NCI-H2029 treated with DMSO at 0.1 percent for 48 hours (cell line): ENCODE measurements around the gene PRAC2.
"Not testable (repeated sequence)": the region's sequence is repeated elsewhere in the genome, so short reads cannot be mapped to it uniquely, and the experiment has no call there.

Experiments
- DNase-seq: peaks from one replicate; lab custom pipeline; 2025; lab: John Stamatoyannopoulos, UW

The PRAC2 gene

DNA sequence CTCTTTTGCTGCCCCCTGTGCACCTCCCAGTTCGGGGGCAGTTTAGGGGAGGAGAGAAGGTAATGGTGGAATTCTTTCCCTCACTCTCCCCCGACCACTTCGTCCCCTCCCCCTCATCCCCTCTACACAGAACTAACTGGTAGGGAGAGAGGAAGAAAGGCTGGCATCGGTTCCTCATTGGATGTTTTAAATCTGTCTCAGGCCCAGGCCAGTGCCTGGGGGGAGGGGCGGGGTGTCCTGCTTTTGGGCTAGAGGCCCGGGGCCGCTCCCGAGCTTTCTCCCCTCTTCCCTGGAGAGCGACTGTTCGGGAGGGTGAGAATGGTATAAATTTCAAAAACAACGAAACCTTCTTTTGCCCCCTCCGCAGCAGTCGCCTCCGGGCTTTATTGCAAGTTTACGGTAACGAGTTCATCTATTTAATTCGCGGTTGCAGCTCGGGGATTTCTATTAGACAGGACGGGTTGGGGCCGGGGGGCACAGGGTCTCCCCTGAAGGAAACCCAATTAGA, at the start of gene PRAC2:
PRAC2 (plus strand) TSS at position 271 of the 508 bp plus-strand sequence. CDS start 1,226 bp downstream, outside the sequence.
- DNase-seq: no peak

DNA sequence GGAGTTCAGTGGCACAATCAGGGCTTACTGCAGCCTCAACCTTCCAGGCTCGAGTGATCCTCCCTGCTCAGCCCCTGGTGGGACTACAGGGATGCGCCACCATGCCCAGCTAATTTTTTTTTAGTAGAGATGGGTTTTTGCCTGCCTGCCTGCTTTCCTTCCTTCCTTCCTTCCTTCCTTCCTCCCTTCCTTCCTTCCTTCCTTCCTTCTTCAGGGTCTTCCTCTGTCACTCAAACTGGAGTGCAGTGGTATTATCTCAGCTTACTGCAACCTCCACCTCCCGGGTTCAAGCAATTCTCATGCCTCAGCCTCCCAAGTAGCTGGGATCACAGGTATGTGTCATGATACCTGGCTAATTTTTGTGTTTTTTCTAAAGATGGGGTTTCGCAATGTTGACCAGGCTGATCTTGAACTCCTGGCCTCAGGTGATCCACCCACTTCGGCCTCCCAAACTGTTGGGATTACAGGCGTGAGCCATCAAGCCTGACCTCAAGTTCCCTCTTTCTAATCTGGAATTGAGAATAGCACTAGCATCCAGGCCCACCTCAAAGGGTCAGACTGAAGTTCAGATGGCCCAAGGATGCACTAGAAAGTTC, 45.9 kb upstream of the PRAC2 start:
- no peak for DNase-seq

DNA sequence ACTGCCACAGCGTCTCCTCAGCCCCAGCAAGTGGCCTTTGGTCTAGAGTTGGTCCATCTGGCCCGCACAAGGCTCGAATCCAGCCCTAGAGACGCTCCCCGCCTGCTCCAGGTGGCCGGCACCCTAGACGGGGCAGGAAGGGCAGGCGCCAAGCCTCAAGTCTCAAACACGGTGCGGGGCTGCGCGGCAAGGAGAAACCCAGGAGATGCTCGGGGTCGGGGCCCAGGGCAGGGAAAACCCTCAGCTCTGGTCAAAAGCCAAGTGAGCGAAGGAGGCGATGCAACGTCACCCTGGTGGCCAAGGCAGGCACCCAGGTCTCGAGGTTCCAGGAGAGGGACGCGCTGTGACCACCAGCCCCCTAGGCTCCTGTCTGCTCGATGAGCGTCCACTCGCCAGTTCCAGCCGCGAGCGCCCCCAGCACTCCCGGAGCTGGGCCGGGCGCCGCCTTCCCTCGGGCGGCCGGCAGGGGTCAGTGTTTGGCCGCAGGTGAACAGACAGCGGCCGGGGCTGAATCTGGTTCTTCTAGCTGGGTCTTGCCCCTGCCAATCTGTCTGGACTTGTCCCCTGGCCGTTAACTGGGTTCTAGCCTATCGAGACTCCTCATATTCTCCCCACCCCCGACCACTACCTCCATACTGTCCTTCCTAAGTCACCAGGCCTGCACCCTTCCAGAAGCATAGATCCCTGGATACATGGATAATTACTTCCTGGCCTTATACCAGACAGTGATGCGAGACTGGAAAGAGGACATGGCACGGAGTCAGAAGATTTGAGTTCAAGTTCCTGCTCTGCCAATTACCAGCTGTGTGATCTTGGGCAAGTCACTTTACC, 44.6 kb upstream of the PRAC2 start:
- DNase-seq: peak; percentile 5

DNA sequence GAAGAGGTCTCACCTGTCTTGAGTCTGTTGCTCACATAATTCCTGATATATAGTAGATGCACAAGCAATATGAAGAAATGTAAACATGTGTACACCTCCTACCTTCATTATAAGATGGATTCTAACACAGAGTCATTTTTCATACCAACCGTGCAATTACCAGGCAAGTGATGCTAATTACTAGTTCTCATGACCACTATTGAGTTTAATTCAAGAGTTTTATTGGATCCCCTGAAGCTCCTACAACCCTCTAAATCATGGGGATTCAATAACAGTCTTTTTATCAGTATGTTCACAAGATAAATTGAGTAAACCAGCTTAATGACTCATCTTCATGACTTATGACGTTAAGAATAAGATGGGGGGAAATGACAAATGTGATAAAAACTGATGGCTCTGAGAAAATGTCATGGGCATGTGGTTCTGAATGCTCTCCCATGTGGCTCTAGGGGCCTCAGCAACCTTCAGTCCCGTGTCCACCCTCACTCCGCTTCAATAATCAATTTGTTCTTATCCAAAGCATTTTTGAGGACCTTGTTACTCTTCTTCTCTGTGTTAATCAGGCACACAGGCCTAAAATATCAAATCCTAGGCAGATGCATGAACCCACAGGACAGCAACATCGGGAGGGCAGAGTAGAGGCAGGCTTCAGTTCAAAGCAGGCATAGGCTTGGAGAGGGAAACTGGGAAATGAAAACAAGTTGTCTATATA, 43.4 kb upstream of the PRAC2 start:
- DNase-seq: no peak

DNA sequence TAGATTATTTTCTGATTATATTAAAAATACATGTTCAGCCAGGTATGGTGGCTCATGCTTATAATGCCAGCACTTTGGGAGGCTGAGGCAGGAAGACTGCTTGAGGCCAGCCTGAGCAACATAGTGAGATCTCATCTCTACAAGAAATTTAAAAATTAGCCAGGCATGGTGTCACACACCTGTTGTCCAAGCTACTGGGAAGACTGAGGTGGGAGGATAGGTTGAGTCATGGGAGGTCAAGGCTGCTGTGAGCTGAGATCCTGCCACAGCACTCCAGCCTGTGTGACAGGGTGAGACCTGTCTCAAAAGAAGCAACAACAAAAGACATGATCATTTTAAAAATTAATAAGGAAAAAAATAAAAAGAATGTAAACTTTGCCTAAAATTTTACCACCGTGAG, 41.4 kb upstream of the PRAC2 start:
- DNase-seq: no peak

DNA sequence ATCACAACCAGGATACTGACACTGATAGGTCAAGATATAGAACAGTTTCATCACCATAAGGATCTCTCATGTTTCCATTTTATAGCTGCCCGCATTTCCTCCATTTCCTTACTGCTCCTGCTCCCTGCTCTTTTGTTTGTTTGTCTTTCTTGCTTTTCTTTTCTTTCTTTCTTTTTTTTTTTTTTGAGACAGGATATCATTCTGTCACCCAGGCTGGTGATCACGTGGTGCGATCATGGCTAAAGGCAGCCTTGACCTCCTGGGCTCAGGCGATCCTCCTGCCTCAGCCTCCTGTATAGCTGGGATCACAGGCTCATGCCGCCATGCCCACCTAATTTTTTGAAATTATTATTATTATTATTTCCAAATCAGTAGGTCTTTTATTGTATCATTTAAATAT, 32.3 kb upstream of the PRAC2 start:
- DNase-seq: no peak

DNA sequence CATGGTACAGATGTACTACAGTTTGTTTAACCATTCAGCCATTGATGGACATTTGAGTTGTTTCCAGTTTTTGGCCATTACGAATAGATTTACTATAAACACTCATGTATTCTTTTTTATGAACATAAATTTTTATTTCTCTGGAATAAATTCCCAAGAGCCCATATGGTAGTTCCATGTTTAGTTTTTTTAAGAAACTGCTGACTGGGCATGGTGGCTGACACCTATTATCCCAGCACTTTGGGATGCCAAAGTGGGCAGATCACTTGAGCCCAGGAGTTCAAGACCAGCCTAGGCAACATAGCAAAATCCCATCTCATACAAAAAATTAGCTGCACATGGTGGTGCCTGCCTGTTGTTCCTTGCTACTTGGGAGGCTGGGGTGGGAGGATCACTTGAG, 30.9 kb upstream of the PRAC2 start:
- DNase-seq: no peak

DNA sequence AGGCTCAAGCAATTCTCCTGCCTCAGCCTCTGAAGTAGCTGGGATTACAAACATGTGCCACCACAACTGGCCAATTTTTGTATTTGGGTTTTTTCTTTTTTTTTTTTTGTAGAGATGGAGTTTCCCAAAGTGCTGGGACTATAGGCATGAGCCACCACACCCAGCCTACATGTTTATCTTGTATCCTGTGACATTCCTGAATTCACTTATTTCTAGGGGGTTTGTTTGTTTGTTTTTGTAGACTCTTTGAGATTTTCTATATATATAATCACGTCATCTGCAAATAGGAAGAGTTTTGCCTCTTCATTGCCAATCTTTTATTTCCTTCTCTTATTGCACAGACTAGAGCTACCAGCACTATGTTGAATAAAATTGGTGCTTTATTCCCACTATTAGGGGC, 29.8 kb upstream of the PRAC2 start:
- DNase-seq: no peak

DNA sequence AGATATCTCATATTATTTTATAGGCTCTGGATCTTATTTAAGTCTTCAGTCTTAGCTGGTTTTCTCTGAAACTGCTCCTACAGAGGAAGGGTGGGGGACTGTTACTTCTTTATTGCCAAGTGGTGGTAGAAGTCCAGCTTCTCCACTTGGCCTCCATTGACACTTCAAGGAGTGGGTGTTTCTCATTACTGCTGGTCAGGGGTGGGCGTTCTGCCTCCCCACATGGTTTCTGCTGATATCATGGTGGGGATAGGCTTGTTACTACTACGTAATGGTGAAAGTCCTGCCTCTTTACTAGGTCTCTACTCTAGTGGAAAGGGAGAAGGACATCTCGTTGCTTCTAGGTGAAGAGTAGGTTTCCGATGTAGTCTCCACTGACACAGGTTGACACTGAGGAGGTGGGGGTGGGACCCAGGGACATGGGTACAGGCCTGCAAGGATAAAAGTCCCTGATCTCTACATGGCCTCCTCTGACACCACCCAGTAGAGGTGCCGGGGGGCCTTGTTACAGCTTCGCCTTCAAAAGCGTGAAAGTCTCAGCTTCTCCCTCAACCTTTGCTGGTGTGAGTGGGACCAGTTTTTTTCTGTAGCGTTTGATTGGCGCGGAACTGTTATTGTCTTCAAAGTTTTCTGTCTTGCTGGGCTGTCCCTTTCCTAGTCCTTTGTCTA, 21.0 kb upstream of the PRAC2 start:
- no peak for DNase-seq

DNA sequence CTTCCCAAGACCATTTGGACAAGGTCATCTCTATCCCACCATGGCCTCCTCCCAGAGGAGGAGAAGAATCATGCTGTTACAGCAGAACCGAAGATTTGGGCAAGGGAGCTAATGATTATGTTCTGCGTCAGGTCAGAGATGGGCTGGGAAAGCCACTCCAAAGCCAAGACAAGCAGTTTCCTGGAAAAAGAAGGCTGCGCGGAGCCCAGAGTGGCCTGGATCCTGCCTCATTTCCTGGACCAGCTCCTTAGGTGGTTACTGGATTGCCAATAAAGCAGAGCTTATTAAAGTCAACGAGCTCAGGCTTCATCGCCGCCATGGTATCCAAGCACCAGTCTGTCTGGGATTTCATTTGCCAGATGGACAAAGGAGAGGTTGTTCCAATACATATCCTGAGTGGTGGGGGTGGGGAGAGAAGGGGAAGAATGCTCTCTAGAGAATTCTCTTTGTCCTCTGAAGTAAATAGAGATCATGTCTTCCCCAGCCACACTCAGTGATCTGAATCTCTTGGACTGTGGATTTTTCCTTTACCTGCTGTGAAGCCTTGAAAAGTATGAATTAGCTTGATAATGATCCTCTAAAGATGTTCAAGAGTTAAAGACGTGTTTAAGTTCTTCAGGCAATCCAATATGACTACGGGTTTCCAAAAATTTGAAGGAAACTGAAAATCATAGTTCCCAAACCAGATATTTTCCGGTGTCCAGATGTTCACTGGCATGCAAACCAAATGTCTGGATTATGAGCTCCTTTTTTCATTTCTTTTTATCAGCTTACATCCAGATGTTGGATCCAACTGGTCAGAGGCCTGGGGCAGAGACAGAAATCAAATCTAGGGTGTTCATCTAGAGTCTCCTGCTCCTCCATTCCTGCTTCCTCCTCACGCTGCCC, 18.4 kb upstream of the PRAC2 start:
- DNase-seq: no peak

DNA sequence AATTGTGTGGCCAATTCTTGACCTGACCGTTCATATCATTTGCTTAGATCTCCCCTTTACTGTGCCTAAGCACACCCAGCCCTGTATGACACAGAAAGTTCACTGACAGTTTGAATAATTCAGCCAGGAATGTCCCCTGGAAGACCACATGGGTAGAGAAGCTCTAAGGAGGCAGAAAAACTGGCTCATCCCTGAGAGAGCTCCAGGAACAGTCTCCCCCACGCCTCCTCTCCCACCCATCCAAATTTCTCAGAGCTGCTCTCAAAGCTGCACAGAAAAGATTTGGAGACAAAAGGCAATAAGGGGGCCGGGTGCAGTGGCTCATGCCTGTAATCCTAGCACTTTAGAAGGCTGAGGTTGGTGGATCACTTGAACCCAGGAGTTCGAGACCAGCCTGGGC, 11.9 kb upstream of the PRAC2 start:
- DNase-seq: no peak

DNA sequence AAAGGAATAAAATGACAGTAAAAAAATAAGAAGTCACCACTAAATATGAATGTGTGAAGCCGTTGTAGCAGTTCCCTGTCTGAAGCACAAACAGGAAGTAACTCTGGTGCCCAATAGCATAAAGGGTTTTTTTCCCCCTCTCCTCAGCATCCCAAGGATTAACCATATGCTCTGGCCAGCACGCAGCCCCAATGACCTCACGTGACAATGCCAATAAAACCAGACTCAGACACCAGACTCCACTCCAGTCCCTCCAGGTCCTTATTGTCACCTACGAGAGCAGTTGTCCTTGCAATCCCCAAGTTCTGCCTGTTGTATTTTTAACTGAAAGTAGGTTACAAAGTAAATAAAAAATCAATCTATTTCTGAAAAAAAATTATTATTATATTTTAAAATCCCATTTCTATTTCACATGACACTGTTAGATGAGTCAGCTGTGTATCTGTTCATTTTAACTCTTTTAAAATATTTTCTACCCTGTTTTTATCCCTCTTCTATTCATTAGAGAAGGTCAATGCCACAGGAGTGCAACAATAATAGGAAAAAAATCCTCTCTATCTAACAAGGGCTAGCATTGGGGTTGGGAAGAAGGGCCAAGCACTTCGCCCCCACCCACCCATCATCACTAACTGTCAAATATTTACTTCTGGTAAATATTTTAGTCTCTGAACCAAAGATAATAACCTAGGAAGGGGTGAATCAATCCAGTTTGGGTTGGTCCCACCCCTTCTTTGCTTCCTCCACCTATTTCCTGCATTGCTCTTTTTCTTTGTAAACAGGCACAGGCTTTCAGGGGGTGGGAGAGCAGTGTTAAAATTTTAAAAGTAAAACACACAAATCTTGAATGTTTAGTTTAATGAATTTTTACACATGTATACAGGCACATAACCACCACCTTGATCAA, 7.2 kb upstream of the PRAC2 start:
- DNase-seq: peak; percentile 43

DNA sequence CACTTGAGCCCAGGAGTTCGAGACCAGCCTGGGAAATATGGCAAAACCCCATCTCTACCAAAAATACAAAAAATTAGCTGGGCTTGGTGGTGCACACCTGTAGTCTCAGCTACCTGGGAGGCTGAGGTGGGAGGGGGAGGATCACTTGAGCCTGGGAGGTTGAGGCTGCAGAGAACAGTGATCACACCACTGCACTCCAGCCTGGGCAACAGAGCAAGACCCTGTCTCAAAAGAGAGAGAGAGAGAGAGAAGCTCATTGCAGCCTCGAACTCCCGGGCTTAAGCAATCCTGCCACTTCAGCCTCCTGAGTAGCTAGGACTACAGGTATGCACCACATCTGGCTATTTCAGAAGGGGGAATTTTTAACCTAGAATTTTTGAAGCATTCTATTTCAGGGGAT, 6.4 kb upstream of the PRAC2 start:
- DNase-seq: not testable (repeated sequence)

DNA sequence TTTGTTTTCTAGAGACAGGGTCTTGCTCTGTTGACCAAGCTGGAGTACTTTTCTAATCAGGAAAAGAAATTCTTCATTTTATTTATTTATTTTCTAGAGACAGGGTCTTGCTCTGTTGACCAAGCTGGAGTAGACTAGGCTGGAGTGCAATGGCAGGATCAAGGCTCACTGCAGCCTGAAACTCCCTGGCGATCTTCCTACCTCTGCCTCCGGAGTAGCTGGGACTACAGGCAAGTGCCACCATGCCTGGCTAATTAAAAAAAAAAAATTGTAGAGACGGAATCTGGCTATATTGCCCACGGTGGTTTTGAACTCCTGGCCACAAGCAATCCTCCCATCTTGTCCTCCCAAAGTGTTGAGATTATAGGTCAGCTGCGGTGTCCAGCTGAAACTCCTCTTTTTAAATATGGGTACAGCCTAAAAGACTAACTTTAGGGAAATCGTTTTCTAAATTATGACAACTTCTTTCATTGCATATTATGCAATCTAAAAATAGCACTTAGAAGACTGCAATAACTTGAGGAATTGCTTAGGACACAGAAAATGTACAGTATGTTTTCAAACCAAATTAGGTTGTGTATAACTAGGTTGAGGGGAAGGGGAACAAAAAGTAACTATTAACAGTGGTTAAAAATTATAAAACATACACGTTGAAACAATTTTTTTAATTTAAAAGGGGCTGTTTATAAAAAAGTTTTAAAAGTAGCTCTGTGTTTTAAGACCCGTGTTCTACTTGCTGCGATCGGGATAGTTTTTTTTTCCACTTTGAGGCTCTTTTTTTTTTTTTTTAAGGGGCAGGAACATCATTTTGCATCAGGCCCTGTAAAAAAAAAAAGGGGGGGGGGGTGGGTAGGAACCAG, 5.4 kb upstream of the PRAC2 start:
- DNase-seq: no peak

DNA sequence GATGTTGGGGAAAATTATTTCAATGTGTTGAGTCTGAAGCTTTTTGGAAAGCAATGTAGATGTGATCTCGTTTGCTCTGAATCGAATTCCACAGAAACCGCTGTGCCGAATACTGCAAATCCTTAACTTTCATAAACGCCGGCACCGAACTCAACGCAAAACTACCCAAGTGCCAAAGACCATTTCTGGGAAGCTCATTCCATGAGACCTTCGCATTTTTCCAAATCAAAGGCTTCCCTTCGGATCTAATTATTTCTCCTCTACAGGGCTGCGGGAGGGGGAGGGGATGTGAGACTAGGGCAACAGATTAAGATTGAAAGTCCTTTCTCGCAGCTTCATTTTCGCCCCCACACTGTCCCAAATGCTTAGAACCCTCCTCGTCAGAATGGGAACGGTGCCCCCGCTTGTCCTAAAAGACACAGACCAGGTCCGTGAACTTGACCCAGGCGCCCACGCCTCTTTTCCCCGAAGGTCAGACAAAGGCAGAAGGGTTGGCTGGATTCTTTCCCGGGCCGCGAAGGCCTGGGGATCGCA, 4.7 kb upstream of the PRAC2 start:
- DNase-seq: no peak

DNA sequence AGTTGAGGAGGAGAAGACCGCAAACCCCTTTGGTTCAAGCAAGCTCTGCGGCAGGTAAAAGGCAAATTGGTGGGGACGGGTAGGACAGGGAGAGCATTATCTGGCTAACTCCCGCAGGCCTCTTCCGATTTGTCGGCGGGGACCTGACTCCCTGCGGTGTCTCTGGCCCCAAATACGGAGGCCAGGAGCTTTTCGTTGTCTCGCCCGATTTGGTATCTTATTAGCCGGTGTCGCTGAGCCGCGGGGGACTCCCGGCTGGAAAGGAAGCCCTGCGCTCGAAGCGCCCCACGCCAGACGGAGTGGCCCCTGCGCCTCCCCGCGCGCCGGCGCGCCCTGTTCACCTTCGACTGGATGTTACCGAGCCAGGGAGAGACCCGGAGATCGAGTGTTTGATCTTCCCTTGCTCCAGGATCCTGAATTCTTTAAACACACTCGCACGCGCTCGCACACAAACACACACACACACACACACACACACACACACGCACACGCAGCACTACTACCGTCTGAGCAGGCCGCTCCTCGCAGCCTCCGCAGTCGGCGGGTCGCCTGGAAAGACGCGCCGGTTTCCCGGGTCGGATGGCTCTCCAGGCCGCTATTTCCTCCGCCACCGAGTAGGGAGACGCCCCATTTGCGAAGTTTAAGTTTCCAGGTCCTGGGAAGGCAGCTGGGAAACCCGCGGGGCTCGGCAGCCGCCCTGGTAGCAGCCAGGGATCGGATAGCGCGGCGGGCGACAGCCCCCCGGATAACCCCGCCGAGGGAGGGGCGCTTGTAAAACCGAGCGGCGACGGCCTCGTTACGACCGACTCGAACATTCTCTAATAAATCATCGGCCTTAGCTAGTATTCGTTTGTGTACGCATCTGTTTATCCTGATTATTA, 4.0 kb upstream of the PRAC2 start:
- no peak for DNase-seq

DNA sequence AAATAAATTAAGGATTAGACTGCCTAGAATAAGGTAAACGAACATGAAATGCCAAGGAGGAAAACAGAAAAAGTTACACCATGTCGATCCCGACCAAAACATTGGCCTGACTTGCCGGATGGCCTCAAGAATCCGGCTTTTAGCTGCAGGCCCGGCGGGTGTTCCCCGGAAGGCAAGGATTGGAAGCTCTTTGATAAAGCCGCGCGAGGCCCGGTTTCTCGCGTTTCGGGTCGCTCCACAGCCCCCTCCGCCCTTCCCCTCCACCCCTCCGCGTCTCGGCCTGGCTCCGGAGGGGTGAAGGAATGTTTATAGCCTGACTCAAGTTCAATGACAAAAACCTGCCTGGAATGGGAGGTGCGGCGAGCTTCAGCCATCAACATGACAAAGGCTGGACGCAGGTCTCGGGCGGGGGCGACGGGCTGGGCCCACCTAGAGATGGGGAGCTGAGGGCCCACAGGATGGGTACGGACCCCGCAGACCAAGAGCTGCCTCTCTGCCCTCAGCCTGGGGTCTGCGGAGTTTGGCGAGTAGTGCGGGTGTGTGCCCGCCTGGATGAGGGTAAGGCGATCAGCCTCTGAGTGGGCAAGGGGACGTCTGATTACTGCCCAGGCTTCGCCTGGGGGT, 3.2 kb upstream of the PRAC2 start:
- DNase-seq: no peak
